ENCODE data around the gene TBC1D4. TPM values are rescaled to one million over a fixed set of nuclear protein-coding genes. Genes with fewer than 3 reads are reported as not detected.
A peak's percentile ranks its signal among the peaks of the same experiment; 100 is the strongest.

The TBC1D4 gene
- total and polyA plus RNA-seq, 2 donors from 2014 or later = 14.7 to 51.8 TPM

DNA sequence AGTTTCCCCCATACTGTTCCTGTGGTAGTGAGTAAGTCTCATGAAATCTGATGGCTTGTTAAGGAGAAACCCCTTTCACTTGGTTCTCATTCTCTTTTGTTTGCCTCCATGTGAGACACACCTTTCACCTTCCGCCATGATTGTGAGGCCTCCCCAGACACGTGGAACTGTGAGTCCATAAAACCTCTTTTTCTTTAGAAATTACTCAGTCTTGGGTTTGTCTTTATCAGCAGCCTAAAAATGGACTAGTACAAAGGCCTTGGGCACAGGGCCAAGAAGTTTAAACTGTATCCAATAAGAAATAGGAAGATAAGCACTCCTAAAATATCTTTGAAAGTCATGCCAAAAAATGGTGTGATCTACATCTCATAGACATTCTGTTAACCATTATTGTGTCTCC, 176.9 kb downstream of the TBC1D4 start:
- TF ChIP-seq CTCF (IDR thresholded peaks at IDR 0.05; ENCODE audit: borderline replicate concordance, extremely low read depth, insufficient read depth) = no peak
- H3K4me3 ChIP-seq (ENCODE audit: low read length in 3 of 3) = no peak overlapping the region
- no peaks in the 10 kb centered on the region for H3K9me3 ChIP-seq (ENCODE audit: control insufficient read depth in 2 of 3, insufficient read depth in 1 of 3, low read length in 3 of 3)
- H3K27me3 ChIP-seq (ENCODE audit: control insufficient read depth, insufficient read depth, low read length) = no peaks in the 10 kb centered on the region
- intact Hi-C loops (cut with DNase I) = no loop called here
- peaks cover 0 to 3% (median 1%) of the 10 kb centered on the region in 3 donors for H3K36me3 ChIP-seq (ENCODE audit: control insufficient read depth in 2 of 3, insufficient read depth in 3 of 3, low read length in 3 of 3)
- DNase-seq (peak in 1 of 5 donors; percentile 59), FAIRE-seq (no peak)
- H3K4me1 ChIP-seq (ENCODE audit: control insufficient read depth in 2 of 3, insufficient read depth in 2 of 3, low read depth in 1 of 3, low read length in 3 of 3) = no peaks in the 10 kb centered on the region
- H3K27ac ChIP-seq (ENCODE audit: low read depth in 2 of 2, low read length in 2 of 2) = no peak overlapping the region
- no peak overlapping the region for H3K9ac ChIP-seq (ENCODE audit: low read length in 3 of 3)

- no peak overlapping the region for H3K9ac ChIP-seq (ENCODE audit: low read length in 3 of 3)
- no peaks in the 10 kb centered on the region for H3K4me1 ChIP-seq (ENCODE audit: control insufficient read depth in 2 of 3, insufficient read depth in 2 of 3, low read depth in 1 of 3, low read length in 3 of 3)
- no peaks in the 10 kb centered on the region for H3K27me3 ChIP-seq (ENCODE audit: control insufficient read depth, insufficient read depth, low read length)
- FAIRE-seq (no peak), DNase-seq (no peak)
- H3K27ac ChIP-seq (ENCODE audit: low read depth in 2 of 2, low read length in 2 of 2) = no peak overlapping the region
- intact Hi-C loops (cut with DNase I) = no loop called here
- no peak for TF ChIP-seq CTCF (IDR thresholded peaks at IDR 0.05; ENCODE audit: borderline replicate concordance, extremely low read depth, insufficient read depth)
- H3K4me3 ChIP-seq (ENCODE audit: low read length in 3 of 3) = no peak overlapping the region
- no peaks in the 10 kb centered on the region for H3K9me3 ChIP-seq (ENCODE audit: control insufficient read depth in 2 of 3, insufficient read depth in 1 of 3, low read length in 3 of 3)
- H3K36me3 ChIP-seq (ENCODE audit: control insufficient read depth in 2 of 3, insufficient read depth in 3 of 3, low read length in 3 of 3) = peaks cover 0 to 5% (median 3%) of the 10 kb centered on the region in 3 donors
Measured at GRCh38 chr13:75303263-75303662, 178.7 kb downstream of the TBC1D4 start.

DNA sequence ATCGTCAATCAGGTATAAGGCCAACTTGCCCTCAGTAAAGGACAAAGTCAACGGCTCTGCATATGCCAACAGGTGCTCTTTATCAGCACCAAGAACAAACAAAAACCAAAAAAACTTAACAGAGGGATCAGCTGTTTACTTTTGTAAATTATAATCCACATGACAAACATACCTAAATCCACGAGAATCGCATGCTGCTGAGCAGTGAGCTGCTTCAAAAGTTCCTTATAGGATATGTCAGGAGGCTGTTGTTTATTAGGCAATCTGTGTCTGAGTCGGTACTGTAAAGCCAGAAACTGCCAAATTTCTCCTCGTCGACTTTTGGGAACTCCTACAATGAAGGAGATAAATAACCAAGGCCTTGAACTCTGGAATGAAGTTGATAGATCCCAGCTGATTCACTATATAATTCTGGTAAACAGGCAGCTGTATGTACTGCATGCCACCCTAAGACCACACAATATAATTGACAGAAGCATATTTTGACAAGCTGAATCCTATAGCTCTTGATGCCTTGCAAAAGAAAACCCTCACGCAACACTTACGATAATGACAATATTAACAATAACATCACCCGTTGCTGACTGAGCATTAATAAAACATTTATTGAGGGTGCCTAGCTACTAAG, 179.8 kb downstream of the TBC1D4 start:
- Histone ChIP-seq H3K27me3 (ENCODE audit: control insufficient read depth, insufficient read depth, low read length) (no peaks in the 10 kb centered on the region), H3K27ac (ENCODE audit: low read depth in 2 of 2, low read length in 2 of 2) (no peak overlapping the region), H3K4me3 (ENCODE audit: low read length in 3 of 3) (no peak overlapping the region), H3K9me3 (ENCODE audit: control insufficient read depth in 2 of 3, insufficient read depth in 1 of 3, low read length in 3 of 3) (no peaks in the 10 kb centered on the region), H3K4me1 (ENCODE audit: control insufficient read depth in 2 of 3, insufficient read depth in 2 of 3, low read depth in 1 of 3, low read length in 3 of 3) (no peaks in the 10 kb centered on the region), H3K36me3 (ENCODE audit: control insufficient read depth in 2 of 3, insufficient read depth in 3 of 3, low read length in 3 of 3) (peaks cover 0 to 5% (median 0%) of the 10 kb centered on the region in 3 donors), H3K9ac (ENCODE audit: low read length in 3 of 3) (no peak overlapping the region)
- intact Hi-C loops (cut with DNase I) = no loop called here
- TF ChIP-seq CTCF (IDR thresholded peaks at IDR 0.05; ENCODE audit: borderline replicate concordance, extremely low read depth, insufficient read depth) = no peak
- DNase-seq = peak in 1 of 5 donors; percentile 61
- no peak for FAIRE-seq
